Upper lobe of left lung (tissue), 4 donors: ENCODE measurements around the gene LIN28A.
"Not testable (repeated sequence)": the region's sequence is repeated elsewhere in the genome, so short reads cannot be mapped to it uniquely, and the experiment has no call there.

ENCODE experiments used
- EP300 ChIP-seq, 4 donors: sonication (generic); formaldehyde crosslinking; IDR thresholded peaks; one replicate each; pipeline ENCODE4 v1.5.1; 2017; ENCODE audit warnings: antibody characterized with exemption in 4 of 4, control low read depth in 2 of 4
- POLR2A ChIP-seq, 4 donors: fragments of 450-650 bp; IDR thresholded peaks; one replicate each; pipeline ENCODE4 v1.5.1; 2016 to 2017; ENCODE audit warnings: antibody characterized with exemption in 4 of 4, mild to moderate bottlenecking in 2 of 4
- POLR2AphosphoS5 ChIP-seq, 2 donors: sonication (generic); formaldehyde crosslinking; IDR thresholded peaks; one replicate each; pipeline ENCODE4 v1.5.1; 2017; ENCODE audit warnings: antibody characterized with exemption in 2 of 2
- TF ChIP-seq, protein P1 (sequence below), 6 experiments: fragments of 450-650 bp in 4 of 6; fragments of 200-600 bp in 2 of 6; sonication (generic) in 2 of 6; IDR thresholded peaks; one replicate each; pipeline ENCODE4 v1.5.1; 2016 to 2019; ENCODE audit warnings: antibody characterized with exemption in 6 of 6

- TF ChIP-seq, protein P1, sequence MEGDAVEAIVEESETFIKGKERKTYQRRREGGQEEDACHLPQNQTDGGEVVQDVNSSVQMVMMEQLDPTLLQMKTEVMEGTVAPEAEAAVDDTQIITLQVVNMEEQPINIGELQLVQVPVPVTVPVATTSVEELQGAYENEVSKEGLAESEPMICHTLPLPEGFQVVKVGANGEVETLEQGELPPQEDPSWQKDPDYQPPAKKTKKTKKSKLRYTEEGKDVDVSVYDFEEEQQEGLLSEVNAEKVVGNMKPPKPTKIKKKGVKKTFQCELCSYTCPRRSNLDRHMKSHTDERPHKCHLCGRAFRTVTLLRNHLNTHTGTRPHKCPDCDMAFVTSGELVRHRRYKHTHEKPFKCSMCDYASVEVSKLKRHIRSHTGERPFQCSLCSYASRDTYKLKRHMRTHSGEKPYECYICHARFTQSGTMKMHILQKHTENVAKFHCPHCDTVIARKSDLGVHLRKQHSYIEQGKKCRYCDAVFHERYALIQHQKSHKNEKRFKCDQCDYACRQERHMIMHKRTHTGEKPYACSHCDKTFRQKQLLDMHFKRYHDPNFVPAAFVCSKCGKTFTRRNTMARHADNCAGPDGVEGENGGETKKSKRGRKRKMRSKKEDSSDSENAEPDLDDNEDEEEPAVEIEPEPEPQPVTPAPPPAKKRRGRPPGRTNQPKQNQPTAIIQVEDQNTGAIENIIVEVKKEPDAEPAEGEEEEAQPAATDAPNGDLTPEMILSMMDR (IDR thresholded peaks at IDR 0.05) = not testable (repeated sequence)
- not testable (repeated sequence) for TF ChIP-seq EP300, POLR2A, POLR2AphosphoS5 (IDR thresholded peaks at IDR 0.05)
These were observed 25.6 kb upstream of the LIN28A start for GRCh38 chr1:26385063-26385462.
